ENCODE results near the gene FLOT2.

FLOT2 gene

GRCh38 chr17:28901866-28902818 is 4.6 kb upstream of the FLOT2 start:
- Histone ChIP-seq H3K9ac (ENCODE audit: low read depth, low read length) (peak overlapping the region; percentile 88), H3K9me3 (ENCODE audit: insufficient read depth, low read length, severe bottlenecking) (no peaks in the 10 kb centered on the region), H3K4me2 (ENCODE audit: insufficient read depth, low read length) (peak overlapping the region; percentile 86), H4K20me1 (ENCODE audit: insufficient read depth, low read length) (peaks cover 8% of the 10 kb centered on the region), H3K79me2 (ENCODE audit: insufficient read depth, low read length) (peaks cover 19% of the 10 kb centered on the region), H3K36me3 (ENCODE audit: insufficient read depth, low read length) (peaks cover 32% of the 10 kb centered on the region), H3K27me3 (ENCODE audit: insufficient read depth, low read length, poor library complexity) (no peaks in the 10 kb centered on the region), H3K27ac (ENCODE audit: low read length) (peak overlapping the region; percentile 73), H3K4me1 (ENCODE audit: insufficient read depth, low read length) (peaks cover 42% of the 10 kb centered on the region), H2AFZ (ENCODE audit: low read depth, low read length) (peak overlapping the region; percentile 89), H3K4me3 (ENCODE audit: low read depth in 1 of 2, low read length in 2 of 2) (peak overlapping the region; percentile 69 to 73)
- DNase-seq (peak; percentile 60), ATAC-seq (ENCODE audit: insufficient read depth, low read depth) (peak; percentile 43)
- TF ChIP-seq CTCF (IDR thresholded peaks at IDR 0.05; ENCODE audit: borderline replicate concordance, extremely low read depth, low read length, poor library complexity, severe bottlenecking) (no peak), EZH2 (IDR thresholded peaks at IDR 0.05; ENCODE audit: borderline replicate concordance, low read depth, low read length, severe bottlenecking) (no peak)

- peaks cover 7% of the 10 kb centered on the region for H4K20me1 ChIP-seq (ENCODE audit: insufficient read depth, low read length)
- peaks cover 19% of the 10 kb centered on the region for H3K79me2 ChIP-seq (ENCODE audit: insufficient read depth, low read length)
- H2AFZ ChIP-seq (ENCODE audit: low read depth, low read length), result no peak overlapping the region
- peak overlapping the region in 1 of 2 experiments; percentile 73; a peak in 2 of 4 replicates for H3K4me3 ChIP-seq (ENCODE audit: low read depth in 1 of 2, low read length in 2 of 2)
- no peaks in the 10 kb centered on the region for H3K9me3 ChIP-seq (ENCODE audit: insufficient read depth, low read length, severe bottlenecking)
- DNase-seq, result no peak
- TF ChIP-seq EZH2 (IDR thresholded peaks at IDR 0.05; ENCODE audit: borderline replicate concordance, low read depth, low read length, severe bottlenecking) (no peak), CTCF (IDR thresholded peaks at IDR 0.05; ENCODE audit: borderline replicate concordance, extremely low read depth, low read length, poor library complexity, severe bottlenecking) (no peak)
- no peaks in the 10 kb centered on the region for H3K27me3 ChIP-seq (ENCODE audit: insufficient read depth, low read length, poor library complexity)
- H3K4me1 ChIP-seq (ENCODE audit: insufficient read depth, low read length), result peaks cover 51% of the 10 kb centered on the region
- peak overlapping the region; percentile 86 for H3K4me2 ChIP-seq (ENCODE audit: insufficient read depth, low read length)
- ATAC-seq (ENCODE audit: insufficient read depth, low read depth), result no peak
- peak overlapping the region; percentile 88 for H3K9ac ChIP-seq (ENCODE audit: low read depth, low read length)
- peaks cover 23% of the 10 kb centered on the region for H3K36me3 ChIP-seq (ENCODE audit: insufficient read depth, low read length)
- H3K27ac ChIP-seq (ENCODE audit: low read length), result no peak overlapping the region; the same call in 1 of the 2 replicates
Observed at GRCh38 chr17:28900986-28901726, 3.6 kb upstream of the FLOT2 start.

- peaks cover 55% of the 10 kb centered on the region for H3K4me1 ChIP-seq (ENCODE audit: insufficient read depth, low read length)
- H3K4me3 ChIP-seq (ENCODE audit: low read depth in 1 of 2, low read length in 2 of 2), result no peak overlapping the region
- H3K79me2 ChIP-seq (ENCODE audit: insufficient read depth, low read length), result peaks cover 23% of the 10 kb centered on the region
- peaks cover 20% of the 10 kb centered on the region for H3K36me3 ChIP-seq (ENCODE audit: insufficient read depth, low read length)
- DNase-seq, result no peak
- ATAC-seq (ENCODE audit: insufficient read depth, low read depth), result no peak
- TF ChIP-seq CTCF (IDR thresholded peaks at IDR 0.05; ENCODE audit: borderline replicate concordance, extremely low read depth, low read length, poor library complexity, severe bottlenecking) (no peak), EZH2 (IDR thresholded peaks at IDR 0.05; ENCODE audit: borderline replicate concordance, low read depth, low read length, severe bottlenecking) (no peak)
- H2AFZ ChIP-seq (ENCODE audit: low read depth, low read length), result no peak overlapping the region
- no peak overlapping the region for H3K4me2 ChIP-seq (ENCODE audit: insufficient read depth, low read length)
- peaks cover 7% of the 10 kb centered on the region for H4K20me1 ChIP-seq (ENCODE audit: insufficient read depth, low read length)
- no peak overlapping the region for H3K27ac ChIP-seq (ENCODE audit: low read length)
- no peaks in the 10 kb centered on the region for H3K9me3 ChIP-seq (ENCODE audit: insufficient read depth, low read length, severe bottlenecking)
- no peaks in the 10 kb centered on the region for H3K27me3 ChIP-seq (ENCODE audit: insufficient read depth, low read length, poor library complexity)
- H3K9ac ChIP-seq (ENCODE audit: low read depth, low read length), result no peak overlapping the region
Observed at GRCh38 chr17:28899212-28899815, 1.8 kb upstream of the FLOT2 start.
